Hepatocyte (in vitro differentiated cells): ENCODE measurements around the gene HOMER1. TPM values are rescaled to one million over a fixed set of nuclear protein-coding genes. Genes with fewer than 3 reads are reported as not detected.

Experiments
- DNase-seq: peaks from one replicate; pipeline ENCODE4 v3.0.0-alpha.2; 2016; ENCODE audit warnings: low spot score
- H2AFZ ChIP-seq: fragments of 200-600 bp; sonication (generic); 2 replicates; pipeline ENCODE4 v1.6.0; 2016; ENCODE audit warnings: antibody characterized with exemption, mild to moderate bottlenecking
- H3K27ac ChIP-seq: fragments of 200-600 bp; sonication (generic); 2 replicates; pipeline ENCODE4 v1.5.1; 2016; ENCODE audit warnings: mild to moderate bottlenecking
- H3K27me3 ChIP-seq: fragments of 200-600 bp; sonication (generic); 2 replicates; pipeline ENCODE4 v1.6.1; 2016
- H3K36me3 ChIP-seq: fragments of 200-600 bp; sonication (generic); replicated peaks from 2 replicates; pipeline ENCODE4 v1.5.1; 2016; ENCODE audit warnings: low read depth; ENCODE audit not compliant: insufficient read depth
- H3K4me1 ChIP-seq: fragments of 200-600 bp; sonication (generic); 2 replicates; pipeline ENCODE4 v1.5.1; 2016; ENCODE audit warnings: mild to moderate bottlenecking, moderate library complexity; ENCODE audit not compliant: insufficient read depth
- H3K4me2 ChIP-seq: fragments of 200-600 bp; sonication (generic); 2 replicates; pipeline ENCODE4 v1.6.0; 2016
- H3K4me3 ChIP-seq: fragments of 200-600 bp; sonication (generic); 2 replicates; pipeline ENCODE4 v1.5.1; 2016; ENCODE audit warnings: mild to moderate bottlenecking
- H3K79me2 ChIP-seq: fragments of 200-600 bp; sonication (generic); 2 replicates; pipeline ENCODE4 v1.6.0; 2017; ENCODE audit warnings: mild to moderate bottlenecking
- H3K9me2 ChIP-seq: fragments of 200-600 bp; sonication (generic); replicated peaks from 2 replicates; pipeline ENCODE4 v1.6.0; 2017; ENCODE audit warnings: mild to moderate bottlenecking; ENCODE audit not compliant: insufficient read depth
- H3K9me3 ChIP-seq: fragments of 200-600 bp; sonication (generic); 2 replicates; pipeline ENCODE4 v1.5.1; 2016; ENCODE audit warnings: low read depth, mild to moderate bottlenecking
- H4K20me1 ChIP-seq: fragments of 200-600 bp; sonication (generic); 2 replicates; pipeline ENCODE4 v1.6.0; 2016; ENCODE audit warnings: mild to moderate bottlenecking; ENCODE audit not compliant: insufficient read depth, poor library complexity, severe bottlenecking
- CTCF ChIP-seq: fragments of 200-600 bp; sonication (generic); IDR thresholded peaks from 2 replicates; pipeline ENCODE4 v1.5.1; 2016; ENCODE audit warnings: antibody characterized with exemption, mild to moderate bottlenecking; ENCODE audit not compliant: poor library complexity
- EZH2 ChIP-seq: fragments of 200-600 bp; sonication (generic); IDR thresholded peaks from 2 replicates; pipeline ENCODE4 v1.6.1; 2016; ENCODE audit warnings: antibody characterized with exemption, mild to moderate bottlenecking, borderline replicate concordance
- EZH2phosphoT487 ChIP-seq: fragments of 200-600 bp; sonication (generic); IDR thresholded peaks from one replicate; pipeline ENCODE4 v1.6.1; 2018; ENCODE audit warnings: antibody characterized with exemption, mild to moderate bottlenecking, low read depth, moderate library complexity; ENCODE audit not compliant: unreplicated experiment, severe bottlenecking
- WGBS: methylation state at CpG from one replicate; pipeline ENCODE4 v1.1.6; 2016; ENCODE audit warnings: low lambda C conversion rate; ENCODE audit errors: missing lambda C conversion rate; 5-methylcytosine and 5-hydroxymethylcytosine counted together
- polyA plus RNA-seq: library from polyadenylated mRNA; unstranded; fragments of >200 nt; fragmentation: Nextera tagmentation; extraction: Ambion mirVana; gene quantifications from 2 replicates; pipeline ENCODE4 v1.2.1, GENCODE V29; 2016
- total RNA-seq: library from RNA; depleted of rRNA; stranded (reverse); fragments of >200 nt; gene quantifications from 2 replicates; pipeline ENCODE4 v1.2.3, GENCODE V29; 2014

Gene HOMER1
- total and polyA plus RNA-seq, 2 experiments from 2014 or later, result 12.0 to 14.2 TPM

- peaks cover 73% of the 10 kb centered on the region for H3K79me2 ChIP-seq
- no peaks in the 10 kb centered on the region for H3K9me2 ChIP-seq
- no peaks in the 10 kb centered on the region for H3K27me3 ChIP-seq
- H3K27ac ChIP-seq, result no peak overlapping the region
- no peaks in the 10 kb centered on the region for H4K20me1 ChIP-seq
- no peak overlapping the region for H2AFZ ChIP-seq
- no peak overlapping the region for H3K4me3 ChIP-seq
- no peaks in the 10 kb centered on the region for H3K9me3 ChIP-seq
- H3K4me1 ChIP-seq, result peaks cover 3% of the 10 kb centered on the region
- DNase-seq, result no peak
- H3K4me2 ChIP-seq, result no peak overlapping the region
- TF ChIP-seq EZH2phosphoT487 (no peak), EZH2 (no peak), CTCF (no peak)
- 100% methylated on average over 1 of the region's 1 CpG for WGBS
- H3K36me3 ChIP-seq, result no peaks in the 10 kb centered on the region
These were observed 8.8 kb downstream of the HOMER1 start for GRCh38 chr5:79505138-79505537.

GRCh38 chr5:79503794-79504495 is 10.0 kb downstream of the HOMER1 start:
- TF ChIP-seq CTCF (no peak), EZH2 (no peak), EZH2phosphoT487 (no peak)
- Histone ChIP-seq H3K9me3 (no peaks in the 10 kb centered on the region), H3K4me2 (peak overlapping the region; percentile 38), H3K79me2 (peaks cover 61% of the 10 kb centered on the region), H2AFZ (no peak overlapping the region), H3K27me3 (no peaks in the 10 kb centered on the region), H3K4me1 (peaks cover 3% of the 10 kb centered on the region), H3K36me3 (no peaks in the 10 kb centered on the region), H3K9me2 (no peaks in the 10 kb centered on the region), H3K27ac (peak overlapping the region; percentile 8), H4K20me1 (no peaks in the 10 kb centered on the region), H3K4me3 (no peak overlapping the region)
- no peak for DNase-seq
- 59% methylated on average over 3 of the region's 3 CpGs for WGBS

GRCh38 chr5:79499640-79500273 is 14.2 kb downstream of the HOMER1 start:
- WGBS, result 84% methylated on average over 4 of the region's 4 CpGs
- H3K36me3 ChIP-seq, result no peaks in the 10 kb centered on the region

More at GRCh38 chr5:79499640-79500273, 14.2 kb downstream of the HOMER1 start:
- Histone ChIP-seq H3K9me3 (no peaks in the 10 kb centered on the region), H4K20me1 (no peaks in the 10 kb centered on the region), H2AFZ (no peak overlapping the region), H3K79me2 (peaks cover 32% of the 10 kb centered on the region), H3K27ac (no peak overlapping the region), H3K27me3 (no peaks in the 10 kb centered on the region), H3K4me3 (no peak overlapping the region), H3K9me2 (no peaks in the 10 kb centered on the region), H3K4me1 (peaks cover 12% of the 10 kb centered on the region), H3K4me2 (no peak overlapping the region)
- no peak for DNase-seq
- no peak for TF ChIP-seq CTCF
- TF ChIP-seq EZH2phosphoT487, result no peak
- no peak for TF ChIP-seq EZH2
